Stomach (tissue), 4 donors: ENCODE data around the gene C20orf173.
A peak's percentile ranks its signal among the peaks of the same experiment; 100 is the strongest.

Experiments
- EP300 ChIP-seq: sonication (generic); formaldehyde crosslinking; IDR thresholded peaks from one replicate; pipeline ENCODE4 v1.6.1; 2017; ENCODE audit warnings: antibody characterized with exemption
- POLR2A ChIP-seq, 4 donors: fragments of 450-650 bp; IDR thresholded peaks; one replicate each; pipeline ENCODE4 v1.6.1; 2016; ENCODE audit warnings: antibody characterized with exemption in 4 of 4, control low read depth in 2 of 4, mild to moderate bottlenecking in 1 of 4, moderate library complexity in 1 of 4
- POLR2AphosphoS5 ChIP-seq, 3 donors: sonication (generic); formaldehyde crosslinking; IDR thresholded peaks; one replicate each; pipeline ENCODE4 v1.6.1; 2016; ENCODE audit warnings: antibody characterized with exemption in 3 of 3
- TF ChIP-seq, protein P1 (sequence below), 7 experiments: fragments of 450-650 bp in 4 of 7; fragments of 200-600 bp in 3 of 7; sonication (generic) in 3 of 7; IDR thresholded peaks; one replicate each; pipeline ENCODE4 v1.5.1; 2016 to 2019; ENCODE audit warnings: antibody characterized with exemption in 7 of 7, control low read depth in 2 of 7, mild to moderate bottlenecking in 1 of 7

DNA sequence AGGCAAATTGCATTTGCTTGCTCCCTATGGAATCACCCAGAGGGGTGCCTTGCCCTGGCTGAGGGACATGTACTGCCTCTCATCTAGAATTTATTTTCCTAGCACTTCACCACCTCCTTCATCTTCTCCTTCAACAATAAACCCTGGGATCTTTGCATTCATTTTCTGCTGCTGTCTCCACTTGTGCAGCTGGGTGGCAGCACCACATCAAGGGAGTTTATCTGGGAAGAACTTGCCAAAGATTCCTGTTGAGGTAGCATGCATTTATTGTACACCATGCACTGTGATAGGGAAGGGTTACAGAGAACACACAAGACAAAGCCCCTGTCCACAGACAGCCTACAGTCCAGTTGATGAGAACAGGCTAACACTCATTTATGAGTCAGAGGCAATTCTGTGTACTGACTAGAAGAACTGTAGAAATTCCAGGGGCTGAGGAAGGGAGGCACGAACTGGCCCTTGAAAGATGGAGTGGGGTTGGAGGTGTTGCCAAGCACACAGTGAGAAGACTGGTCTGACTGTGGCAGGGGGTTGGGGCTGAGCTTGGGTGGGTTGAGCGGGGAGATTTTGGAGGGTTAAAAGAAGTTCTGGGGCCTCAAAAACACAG, 17.5 kb downstream of the C20orf173 start:
- TF ChIP-seq POLR2AphosphoS5 (IDR thresholded peaks at IDR 0.05) (peak in 1 of 3 donors; percentile 67), POLR2A (IDR thresholded peaks at IDR 0.05) (no peak), EP300 (no peak)
- TF ChIP-seq, protein P1, sequence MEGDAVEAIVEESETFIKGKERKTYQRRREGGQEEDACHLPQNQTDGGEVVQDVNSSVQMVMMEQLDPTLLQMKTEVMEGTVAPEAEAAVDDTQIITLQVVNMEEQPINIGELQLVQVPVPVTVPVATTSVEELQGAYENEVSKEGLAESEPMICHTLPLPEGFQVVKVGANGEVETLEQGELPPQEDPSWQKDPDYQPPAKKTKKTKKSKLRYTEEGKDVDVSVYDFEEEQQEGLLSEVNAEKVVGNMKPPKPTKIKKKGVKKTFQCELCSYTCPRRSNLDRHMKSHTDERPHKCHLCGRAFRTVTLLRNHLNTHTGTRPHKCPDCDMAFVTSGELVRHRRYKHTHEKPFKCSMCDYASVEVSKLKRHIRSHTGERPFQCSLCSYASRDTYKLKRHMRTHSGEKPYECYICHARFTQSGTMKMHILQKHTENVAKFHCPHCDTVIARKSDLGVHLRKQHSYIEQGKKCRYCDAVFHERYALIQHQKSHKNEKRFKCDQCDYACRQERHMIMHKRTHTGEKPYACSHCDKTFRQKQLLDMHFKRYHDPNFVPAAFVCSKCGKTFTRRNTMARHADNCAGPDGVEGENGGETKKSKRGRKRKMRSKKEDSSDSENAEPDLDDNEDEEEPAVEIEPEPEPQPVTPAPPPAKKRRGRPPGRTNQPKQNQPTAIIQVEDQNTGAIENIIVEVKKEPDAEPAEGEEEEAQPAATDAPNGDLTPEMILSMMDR (IDR thresholded peaks at IDR 0.05) = peak in 5 of 7 experiments; percentile 34 to 61 (median 49)
